Heart left ventricle (tissue), 16 donors: ENCODE results near the gene RESP18. TPM values are rescaled to one million over a fixed set of nuclear protein-coding genes. Genes with fewer than 3 reads are reported as not detected.
A peak's percentile ranks its signal among the peaks of the same experiment; 100 is the strongest.
"Not testable (repeated sequence)": the region's sequence is repeated elsewhere in the genome, so short reads cannot be mapped to it uniquely, and the experiment has no call there.

Experiments used
- ATAC-seq, 4 donors: fragments of 200-7000 bp; cut with Tn5 transposase; one replicate each; pipeline ENCODE4 v1.9.1; 2020 to 2022; ENCODE audit warnings: moderate library complexity in 4 of 4, mild to moderate bottlenecking in 3 of 4, moderate number of reproducible peaks in 1 of 4
- DNase-seq, 5 donors: peaks; one replicate each; pipeline ENCODE4 v3.0.0-alpha.2; 2020
- H3K27ac ChIP-seq, 12 donors: fragments of 200-600 bp; sonication (generic) in 4 of 12; one replicate each; pipeline versions ENCODE4 v1.5.0 to v1.8.0; 2016 to 2022; ENCODE audit warnings: mild to moderate bottlenecking in 2 of 12
- H3K27me3 ChIP-seq, 9 donors: fragments of 200-600 bp; sonication (generic) in 2 of 9; one replicate each; pipeline versions ENCODE4 v1.5.1 to v1.8.0; 2016 to 2022; ENCODE audit warnings: mild to moderate bottlenecking in 3 of 9
- H3K36me3 ChIP-seq, 9 donors: fragments of 200-600 bp; sonication (generic) in 2 of 9; one replicate each; pipeline versions ENCODE4 v1.5.0 to v1.8.0; 2018 to 2022; ENCODE audit warnings: mild to moderate bottlenecking in 2 of 9
- H3K4me1 ChIP-seq, 12 donors: fragments of 200-600 bp; sonication (generic) in 4 of 12; one replicate each; pipeline versions ENCODE4 v1.5.0 to v1.8.0; 2016 to 2022; ENCODE audit warnings: mild to moderate bottlenecking in 3 of 12
- H3K4me3 ChIP-seq, 12 donors: fragments of 200-600 bp; sonication (generic) in 4 of 12; one replicate each; pipeline versions ENCODE4 v1.5.0 to v1.8.0; 2017 to 2022; ENCODE audit warnings: mild to moderate bottlenecking in 9 of 12, moderate library complexity in 4 of 12
- H3K9me3 ChIP-seq, 12 donors: fragments of 200-600 bp; sonication (generic) in 4 of 12; one replicate each; pipeline versions ENCODE4 v1.5.0 to v1.8.0; 2016 to 2022; ENCODE audit warnings: mild to moderate bottlenecking in 1 of 12
- POLR2A ChIP-seq, 2 donors: fragments of 450-650 bp; IDR thresholded peaks; one replicate each; pipeline ENCODE4 v1.6.1; 2017; ENCODE audit warnings: antibody characterized with exemption in 2 of 2, mild to moderate bottlenecking in 2 of 2, moderate library complexity in 2 of 2
- WGBS, 4 donors: extraction: QIAGEN DNeasy Blood & Tissue Kit in 2 of 4; methylation state at CpG; one replicate each; pipeline versions ENCODE4 v1.1.5 to v1.1.7; 2013 to 2018; 5-methylcytosine and 5-hydroxymethylcytosine counted together
- intact Hi-C, 10 donors: fragments of 100-400 bp; cut with DNase I; formaldehyde crosslinking; loops; one replicate each; pipeline versions ENCODE4 v1.11.1 to v1.14.2; 2022
- polyA plus RNA-seq, 2 donors: library from polyadenylated mRNA; stranded (reverse); fragments of 200-250 nt; gene quantifications; one replicate each; pipeline ENCODE4 v1.2.3, GENCODE V29; 2013
- total RNA-seq, 9 donors: library from RNA; depleted of rRNA in 2 of 9; stranded (reverse); fragments of >200 nt in 2 of 9; fragmentation: NEBNext Ultra II Directional in 3 of 9; extraction: Animal tissue kit (Norgen Biotek cat#: 25700) in 3 of 9; gene quantifications; one replicate each; pipeline versions ENCODE4 v1.1.0 to v1.2.4, GENCODE V29; 2016 to 2023
- TF ChIP-seq, protein P1 (sequence below), 12 donors: fragments of 200-600 bp; sonication (generic) in 4 of 12; IDR thresholded peaks; one replicate each; pipeline versions ENCODE4 v1.5.0 to v1.8.0; 2018 to 2022; ENCODE audit warnings: antibody characterized with exemption in 12 of 12, mild to moderate bottlenecking in 5 of 12
- donor health status: ischemic (EF 13 %, LVEDD 7.1; RV severe dilation, severe dysfunction).
- donor health status: healthy with polysubstance abuse.
- donor health status: DM: no; HTN: yes; CAD: no.
- donor health status: DM: no; HTN: no; CAD: no.
- donor health status: ischemic (EF 25% LVEDD 6.9; RV normal size, moderate dysfunction).
- donor health status: ischemic (EF 25% LVEDD 5.7; RV mildly dilated, moderate dysfunction).
- donor health status: healthy.
- donor health status: DM: yes; HTN: yes; CAD: no.
- donor health status: ischemic (EF 35%, LVEDD 5.7; RV mildly dilated, moderate dysfunction).
- donor health status: nonischemic (EF 11% LVEDD 7.7; RV severe dilation, severe dysfunction).
- donor health status: DM: yes; HTN: yes; CAD: no.
- donor health status: PGD.
- donor health status: ischemic (EF 29% LVEDD 5.4; RV normal size, mild dysfunction).
- donor health status: nonischemic (EF 23%, LVEDD 6.1; RV moderate dilation, normal function).

The RESP18 gene
- total and polyA plus RNA-seq, 11 donors = not detected

DNA sequence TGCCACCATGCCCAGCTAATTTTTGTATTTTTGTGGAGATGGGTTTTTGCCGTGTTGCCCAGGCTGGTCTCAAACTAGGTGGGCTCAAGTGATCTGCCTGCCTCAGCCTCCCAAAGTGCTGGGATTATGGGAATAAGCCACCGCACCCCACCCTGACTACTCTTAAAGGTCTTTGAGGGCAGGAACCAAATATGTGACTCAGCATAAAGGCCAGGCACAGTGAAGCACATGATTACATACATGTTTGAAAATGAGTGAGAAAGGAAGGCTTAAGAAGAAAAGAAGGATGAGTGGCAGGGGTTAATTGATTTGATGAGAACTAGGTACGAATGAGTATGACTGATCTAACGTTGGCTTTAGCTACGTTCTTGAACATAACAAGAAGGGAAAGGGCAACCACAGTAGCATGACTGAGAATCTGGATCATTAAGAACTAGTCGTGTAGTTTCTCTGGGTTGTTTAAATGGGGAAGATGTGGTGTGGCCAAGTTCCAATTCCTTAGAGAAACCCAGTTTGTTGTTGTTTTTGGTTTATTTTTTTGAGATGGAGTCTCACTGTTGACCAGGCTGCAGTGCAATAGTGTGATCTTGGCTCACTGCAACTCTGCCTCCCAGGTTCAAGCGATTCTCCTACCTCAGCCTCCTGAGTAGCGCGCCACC is 6.8 kb downstream of the RESP18 start:
- TF ChIP-seq, protein P1, sequence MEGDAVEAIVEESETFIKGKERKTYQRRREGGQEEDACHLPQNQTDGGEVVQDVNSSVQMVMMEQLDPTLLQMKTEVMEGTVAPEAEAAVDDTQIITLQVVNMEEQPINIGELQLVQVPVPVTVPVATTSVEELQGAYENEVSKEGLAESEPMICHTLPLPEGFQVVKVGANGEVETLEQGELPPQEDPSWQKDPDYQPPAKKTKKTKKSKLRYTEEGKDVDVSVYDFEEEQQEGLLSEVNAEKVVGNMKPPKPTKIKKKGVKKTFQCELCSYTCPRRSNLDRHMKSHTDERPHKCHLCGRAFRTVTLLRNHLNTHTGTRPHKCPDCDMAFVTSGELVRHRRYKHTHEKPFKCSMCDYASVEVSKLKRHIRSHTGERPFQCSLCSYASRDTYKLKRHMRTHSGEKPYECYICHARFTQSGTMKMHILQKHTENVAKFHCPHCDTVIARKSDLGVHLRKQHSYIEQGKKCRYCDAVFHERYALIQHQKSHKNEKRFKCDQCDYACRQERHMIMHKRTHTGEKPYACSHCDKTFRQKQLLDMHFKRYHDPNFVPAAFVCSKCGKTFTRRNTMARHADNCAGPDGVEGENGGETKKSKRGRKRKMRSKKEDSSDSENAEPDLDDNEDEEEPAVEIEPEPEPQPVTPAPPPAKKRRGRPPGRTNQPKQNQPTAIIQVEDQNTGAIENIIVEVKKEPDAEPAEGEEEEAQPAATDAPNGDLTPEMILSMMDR (IDR thresholded peaks at IDR 0.05) = no peak
- no peak for TF ChIP-seq POLR2A (IDR thresholded peaks at IDR 0.05)
- WGBS, 4 donors = 68 to 75% (median 71%) methylated on average over 9 of the region's 9 CpGs
- Histone ChIP-seq H3K27ac (no peak overlapping the region), H3K27me3 (peaks cover 0 to 68% (median 6%) of the 10 kb centered on the region in 9 donors), H3K36me3 (no peaks in the 10 kb centered on the region), H3K4me3 (no peak overlapping the region), H3K4me1 (no peaks in the 10 kb centered on the region), H3K9me3 (no peaks in the 10 kb centered on the region)
- DNase-seq (no peak), ATAC-seq (no peak)
- intact Hi-C loops = no loop called here

DNA sequence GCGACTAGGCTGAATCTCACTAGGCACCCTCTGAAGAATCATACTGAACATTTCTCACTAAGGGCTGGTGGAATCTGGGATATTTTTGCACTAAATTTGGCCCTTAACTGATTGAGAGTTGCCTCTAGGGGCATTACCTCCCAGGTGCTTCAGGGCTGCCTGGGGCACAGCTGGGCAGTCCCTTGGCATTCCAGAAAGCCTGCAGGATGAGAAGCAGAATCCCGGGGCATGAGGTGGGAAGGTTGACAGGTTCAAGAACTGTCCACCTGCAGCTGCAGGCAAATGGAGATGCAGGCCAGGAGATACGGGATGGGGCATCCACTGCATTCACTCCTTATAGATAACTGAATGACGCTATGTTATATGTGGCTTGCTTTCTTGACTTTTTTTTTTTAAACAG is 7.4 kb downstream of the RESP18 start:
- WGBS, 4 donors = 72 to 90% (median 77%) methylated on average over 4 of the region's 4 CpGs
- H3K9me3 ChIP-seq = no peaks in the 10 kb centered on the region
- H3K27me3 ChIP-seq = peaks cover 0 to 64% (median 0%) of the 10 kb centered on the region in 9 donors
- H3K4me1 ChIP-seq = no peaks in the 10 kb centered on the region
- TF ChIP-seq, protein P1 (IDR thresholded peaks at IDR 0.05) = no peak
- no peak for TF ChIP-seq POLR2A (IDR thresholded peaks at IDR 0.05)
- no peaks in the 10 kb centered on the region for H3K36me3 ChIP-seq
- DNase-seq = no peak
- no peak overlapping the region for H3K4me3 ChIP-seq
- intact Hi-C loops = no loop called here
- no peak overlapping the region for H3K27ac ChIP-seq
- no peak for ATAC-seq

DNA sequence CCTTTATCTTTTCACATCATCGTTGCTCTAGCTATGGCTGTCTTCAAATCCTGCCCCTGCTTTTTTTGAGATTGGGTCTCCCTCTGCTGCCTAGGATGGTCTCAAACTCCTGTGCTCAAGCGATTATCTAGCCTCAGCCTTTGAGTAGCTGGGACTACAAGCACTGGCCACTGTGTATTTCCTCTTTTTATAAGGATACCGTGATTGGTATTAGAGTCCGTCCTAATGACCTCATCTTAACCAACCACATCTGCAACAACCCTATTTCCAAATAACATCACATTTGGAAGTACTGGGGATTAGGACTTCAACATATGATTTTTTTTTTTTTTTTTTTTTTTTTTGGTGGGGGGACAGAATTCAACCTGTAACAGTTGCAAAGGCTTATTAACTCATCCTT is 9.1 kb downstream of the RESP18 start:
- ATAC-seq = no peak
- WGBS, 4 donors = 60 to 70% (median 66%) methylated on average over 4 of the region's 4 CpGs
- intact Hi-C loops = no loop called here
- no peak for TF ChIP-seq POLR2A (IDR thresholded peaks at IDR 0.05)
- TF ChIP-seq, protein P1 (IDR thresholded peaks at IDR 0.05) = no peak
- Histone ChIP-seq H3K27me3 (peaks cover 0 to 55% (median 0%) of the 10 kb centered on the region in 9 donors), H3K4me3 (no peak overlapping the region), H3K27ac (no peak overlapping the region), H3K36me3 (no peaks in the 10 kb centered on the region), H3K9me3 (no peaks in the 10 kb centered on the region), H3K4me1 (no peaks in the 10 kb centered on the region)
- no peak for DNase-seq

DNA sequence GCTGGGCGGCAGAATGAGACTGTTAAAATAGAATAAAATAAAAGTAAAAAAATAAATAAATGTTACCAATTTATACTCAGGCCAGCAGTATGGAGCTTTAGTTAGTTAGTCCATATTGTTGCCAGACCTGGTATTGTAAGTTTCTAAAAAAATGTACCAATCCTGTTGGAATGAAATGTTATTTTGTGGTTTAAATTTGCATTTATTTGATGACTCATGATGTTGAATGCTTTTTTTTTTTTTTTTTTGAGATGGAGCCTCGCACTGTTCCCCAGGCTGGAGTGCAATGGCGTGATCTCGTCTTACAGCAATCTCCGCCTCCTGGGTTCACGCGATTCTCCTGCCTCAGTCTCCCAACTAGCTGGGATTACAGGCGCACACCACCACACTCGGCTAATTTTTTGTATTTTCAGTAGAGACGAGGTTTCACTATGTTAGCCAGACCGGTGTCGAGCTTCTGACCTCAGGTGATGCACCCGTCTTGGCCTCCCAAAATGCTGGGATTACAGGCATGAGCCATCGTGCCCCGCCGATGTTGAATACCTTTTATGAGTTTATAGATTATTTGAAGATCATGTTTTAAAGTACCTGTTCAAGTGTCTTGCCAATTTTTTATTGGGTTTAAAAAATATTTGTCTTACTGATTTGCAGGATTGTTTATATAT is 17.6 kb downstream of the RESP18 start:
- intact Hi-C loops = no loop called here
- DNase-seq (no peak), ATAC-seq (no peak)
- 88 to 93% (median 90%) methylated on average over 16 of the region's 16 CpGs for WGBS, 4 donors
- H3K4me1 ChIP-seq = no peaks in the 10 kb centered on the region
- TF ChIP-seq, protein P1 (IDR thresholded peaks at IDR 0.05) = no peak
- no peak for TF ChIP-seq POLR2A (IDR thresholded peaks at IDR 0.05)
- peaks cover 0 to 37% (median 5%) of the 10 kb centered on the region in 9 donors for H3K27me3 ChIP-seq
- H3K36me3 ChIP-seq = no peaks in the 10 kb centered on the region
- no peak overlapping the region for H3K4me3 ChIP-seq
- H3K9me3 ChIP-seq = no peaks in the 10 kb centered on the region
- no peak overlapping the region for H3K27ac ChIP-seq

DNA sequence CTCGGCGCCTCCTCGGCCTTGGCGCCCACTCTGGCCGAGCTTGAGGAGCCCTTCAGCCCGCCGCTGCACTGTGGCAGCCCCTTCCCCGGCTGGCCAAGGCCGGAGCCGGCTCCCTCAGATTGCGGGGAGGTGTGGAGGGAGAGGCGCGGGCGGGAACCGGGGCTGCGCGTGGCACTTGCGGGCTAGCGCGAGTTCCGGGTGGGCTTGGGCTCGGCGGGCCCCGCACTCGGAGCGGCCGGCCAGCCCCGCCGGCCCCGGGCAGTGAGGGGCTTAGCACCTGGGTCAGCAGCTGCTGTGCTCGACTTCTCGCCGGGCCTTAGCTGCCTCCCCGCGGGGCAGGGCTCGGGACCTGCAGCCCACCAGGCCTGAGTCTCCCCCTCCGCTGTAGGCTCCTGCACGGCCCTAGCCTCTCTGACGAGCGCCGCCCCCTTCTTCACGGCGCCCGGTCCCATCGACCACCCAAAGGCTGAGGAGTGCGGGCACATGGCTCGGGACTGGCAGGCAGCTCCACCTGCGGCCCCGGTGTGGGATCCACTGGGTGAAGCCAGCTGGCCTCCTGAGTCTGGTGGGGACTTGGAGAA is 19.8 kb downstream of the RESP18 start:
- intact Hi-C loops, H3K27ac ChIP-seq, ATAC-seq, H3K9me3 ChIP-seq, H3K36me3 ChIP-seq, H3K4me3 ChIP-seq: not testable (repeated sequence)
- Histone ChIP-seq H3K4me1 (peaks cover 0 to 14% (median 0%) of the 10 kb centered on the region in 12 donors), H3K27me3 (peaks cover 11 to 48% (median 27%) of the 10 kb centered on the region in 9 donors)
- 88 to 92% (median 92%) methylated on average over 39 to 49 of the region's 49 CpGs for WGBS, 4 donors
- DNase-seq = peak in 1 of 5 donors; percentile 61
